Measurements from ENCODE around the gene CIITA. TPM values are rescaled to one million over a fixed set of nuclear protein-coding genes. Genes with fewer than 3 reads are reported as not detected.
A peak's percentile ranks its signal among the peaks of the same experiment; 100 is the strongest.

Gene CIITA
- total and polyA plus RNA-seq, 10 of the 15 experiments (the other 5 are each of a cell fraction or from before 2014, with no cell fraction given): 11.5 to 145 (median 49.7) TPM

- ChIA-PET SMC1A (ENCODE audit: uncharacterized antibody, unreplicated experiment) (interaction anchor here (1.0 to 2.6 kb wide), 5 partner anchors 10 to 21 kb away, joined by 3 to 12 read pairs (median 9); partner anchors contain the start of gene CIITA), POLR2A (interaction anchor here (0.6 to 1.5 kb wide), 5 partner anchors 13 to 118 kb away, joined by 3 to 9 read pairs (median 4); no protein-coding TSS in a partner anchor), RAD21 (ENCODE audit: unreplicated experiment) (interaction anchor here (0.6 to 0.9 kb wide), 4 partner anchors 10 to 68 kb away, joined by 3 to 7 read pairs (median 3); no protein-coding TSS in a partner anchor), CTCF (interaction anchor here (1.3 to 2.3 kb wide), 3 partner anchors 10 to 84 kb away, joined by 3 to 11 read pairs (median 3); no protein-coding TSS in a partner anchor)
- in situ Hi-C loops (cut with MboI): no loop called here
- Histone ChIP-seq H3K9ac (ENCODE audit: control insufficient read depth, insufficient read depth, low read length) (no peak overlapping the region), H3K27ac (ENCODE audit: control insufficient read depth, insufficient read depth) (no peak overlapping the region), H3K4me3 (no peak overlapping the region), H3K4me1 (ENCODE audit: control insufficient read depth, insufficient read depth, low read length) (peaks cover 17% of the 10 kb centered on the region), H3K4me2 (ENCODE audit: control insufficient read depth, insufficient read depth) (no peak overlapping the region), H3K9me3 (replicated peaks; ENCODE audit: control insufficient read depth, insufficient read depth, low read length) (no peaks in the 10 kb centered on the region), H3K79me2 (ENCODE audit: control insufficient read depth, insufficient read depth, low read length) (no peaks in the 10 kb centered on the region), H4K20me1 (ENCODE audit: control insufficient read depth, insufficient read depth) (no peaks in the 10 kb centered on the region), H2AFZ (ENCODE audit: control insufficient read depth, low read depth, low read length) (no peak overlapping the region), H3K36me3 (ENCODE audit: control insufficient read depth in 2 of 2, insufficient read depth in 2 of 2, low read length in 1 of 2) (no peaks in the 10 kb centered on the region), H3K27me3 (replicated peaks in 1 of 2; ENCODE audit: control insufficient read depth in 2 of 2, insufficient read depth in 2 of 2, low read length in 1 of 2) (no peaks in the 10 kb centered on the region)
- peak; percentile 27 to 36; a peak in 1 of 4 replicates for TF ChIP-seq IKZF2 (IDR thresholded peaks at IDR 0.05)
- no peak for TF ChIP-seq NFYB (IDR thresholded peaks at IDR 0.05; ENCODE audit: insufficient read depth, low read depth, low read length)
- no peak for TF ChIP-seq SREBF1 (IDR thresholded peaks at IDR 0.05; ENCODE audit: low read length)
- TF ChIP-seq MXI1 (IDR thresholded peaks at IDR 0.05; ENCODE audit: low read depth, low read length): no peak
- TF ChIP-seq IKZF1 (conservative IDR thresholded peaks at IDR 0.05): 0 out of 2 replicates have a peak, but pooled peaks have one; percentile 21
- no peak for TF ChIP-seq RELA (IDR thresholded peaks at IDR 0.05; ENCODE audit: borderline replicate concordance, partially characterized antibody)
- TF ChIP-seq RUNX3 (IDR thresholded peaks at IDR 0.05; ENCODE audit: low read length): peak; percentile 16; the same call in 1 of the 2 replicates
- DNase-seq (ENCODE audit: low read depth, low spot score): no peak
- intact Hi-C loops (cut with micrococcal nuclease; ENCODE audit: unreplicated experiment): no loop called here
- WGBS (ENCODE audit: insufficient coverage, insufficient replicate concordance, low lambda C conversion rate, missing lambda C conversion rate): 86% methylated on average over 2 of the region's 2 CpGs
- no TSS peak for BruUV-seq (replicated peaks)
- no peak for FAIRE-seq
- peak; percentile 28 for ATAC-seq
Measured at GRCh38 chr16:10862438-10862837, 14.6 kb upstream of the CIITA start.
